HepG2 (cell line): ENCODE data around the gene CLIC4. TPM values are rescaled to one million over a fixed set of nuclear protein-coding genes. Genes with fewer than 3 reads are reported as not detected.

Experiments
- ATF1 ChIP-seq: IDR thresholded peaks from 2 replicates; pipeline ENCODE4 v1.6.1; 2016; ENCODE audit warnings: mild to moderate bottlenecking, control low read depth
- CREB1 ChIP-seq, 2 experiments: fragments of 450-650 bp in 1 of 2; IDR thresholded peaks; 2 replicates each; pipeline ENCODE4 v1.6.1; 2016 to 2017; ENCODE audit warnings: control low read depth in 1 of 2, mild to moderate bottlenecking in 1 of 2, missing compliant biosample characterization in 1 of 2, missing genetic modification characterization in 1 of 2
- DRAP1 ChIP-seq: IDR thresholded peaks from 2 replicates; pipeline ENCODE4 v1.6.1; 2016; ENCODE audit warnings: missing genetic modification reagents, missing compliant biosample characterization
- FOXK1 ChIP-seq: sonication (generic); formaldehyde crosslinking; IDR thresholded peaks from 2 replicates; pipeline ENCODE4 v1.4.0; 2020; ENCODE audit warnings: low read depth, missing genetic modification reagents, borderline replicate concordance
- FOXO1 ChIP-seq: sonication (generic); formaldehyde crosslinking; IDR thresholded peaks from 2 replicates; pipeline ENCODE4 v1.4.0; 2020; ENCODE audit warnings: missing genetic modification reagents
- HOXD1 ChIP-seq: sonication (generic); formaldehyde crosslinking; IDR thresholded peaks from 2 replicates; pipeline ENCODE4 v1.5.0; 2020; ENCODE audit warnings: missing genetic modification reagents
- IRX3 ChIP-seq: sonication (generic); formaldehyde crosslinking; IDR thresholded peaks from 2 replicates; pipeline ENCODE4 v1.8.1; 2023; ENCODE audit warnings: mild to moderate bottlenecking, low read depth, missing genetic modification reagents, borderline replicate concordance
- KDM3A ChIP-seq: IDR thresholded peaks from 2 replicates; pipeline ENCODE4 v1.6.1; 2018; ENCODE audit warnings: low read depth, missing compliant biosample characterization
- MLLT10 ChIP-seq: sonication (generic); formaldehyde crosslinking; IDR thresholded peaks from 2 replicates; pipeline ENCODE4 v1.4.0; 2020; ENCODE audit warnings: missing genetic modification reagents
- MLXIP ChIP-seq: sonication (generic); formaldehyde crosslinking; IDR thresholded peaks from 2 replicates; pipeline ENCODE4 v1.9.0; 2021; ENCODE audit warnings: missing genetic modification reagents, borderline replicate concordance
- NBN ChIP-seq: fragments of 450-650 bp; conservative IDR thresholded peaks from 2 replicates; pipeline ENCODE4 v1.6.1; 2017
- RARA ChIP-seq: IDR thresholded peaks from 2 replicates; pipeline ENCODE4 v1.6.1; 2016; ENCODE audit warnings: missing genetic modification reagents, missing compliant biosample characterization
- REXO4 ChIP-seq: sonication (generic); formaldehyde crosslinking; IDR thresholded peaks from 2 replicates; pipeline ENCODE4 v1.8.0; 2022; ENCODE audit warnings: missing genetic modification reagents, mild to moderate bottlenecking, borderline replicate concordance
- RORA ChIP-seq: sonication (generic); formaldehyde crosslinking; IDR thresholded peaks from 2 replicates; pipeline ENCODE4 v1.5.0; 2020; ENCODE audit warnings: mild to moderate bottlenecking, missing genetic modification reagents, moderate library complexity
- SKI ChIP-seq: fragments of 450-650 bp; IDR thresholded peaks from one replicate; pipeline ENCODE4 v1.6.1; 2018; ENCODE audit warnings: mild to moderate bottlenecking; ENCODE audit not compliant: partially characterized antibody
- SYNCRIP ChIP-seq: fragments of 200-400 bp; formaldehyde crosslinking; IDR thresholded peaks from 2 replicates; pipeline ENCODE4 v1.6.1; 2018; ENCODE audit warnings: mild to moderate bottlenecking, low read depth, low read length; ENCODE audit not compliant: insufficient read depth
- TCF7L2 ChIP-seq: IDR thresholded peaks from 2 replicates; pipeline ENCODE4 v1.6.1; 2011; ENCODE audit warnings: mild to moderate bottlenecking, low read depth, low read length, moderate library complexity
- ZBTB38 ChIP-seq: sonication (generic); formaldehyde crosslinking; IDR thresholded peaks from 2 replicates; pipeline ENCODE4 v1.5.1; 2020; ENCODE audit warnings: mild to moderate bottlenecking, missing genetic modification reagents
- ZBTB42 ChIP-seq: sonication (generic); formaldehyde crosslinking; IDR thresholded peaks from 2 replicates; pipeline ENCODE4 v1.5.0; 2020; ENCODE audit warnings: mild to moderate bottlenecking, missing genetic modification reagents
- ZFP41 ChIP-seq: sonication (generic); formaldehyde crosslinking; IDR thresholded peaks from 2 replicates; pipeline ENCODE4 v1.4.0; 2020; ENCODE audit warnings: mild to moderate bottlenecking, missing genetic modification reagents, borderline replicate concordance
- ZNF180 ChIP-seq: sonication (generic); formaldehyde crosslinking; IDR thresholded peaks from 2 replicates; pipeline ENCODE4 v1.4.0; 2020; ENCODE audit warnings: low read depth, missing genetic modification reagents, borderline replicate concordance
- ZNF235 ChIP-seq: sonication (generic); formaldehyde crosslinking; IDR thresholded peaks from 2 replicates; pipeline ENCODE4 v1.8.1; 2023; ENCODE audit warnings: mild to moderate bottlenecking, missing genetic modification reagents, borderline replicate concordance
- ZNF292 ChIP-seq: sonication (generic); formaldehyde crosslinking; IDR thresholded peaks from 2 replicates; pipeline ENCODE4 v1.8.1; 2022; ENCODE audit warnings: mild to moderate bottlenecking, low read depth, missing genetic modification reagents, borderline replicate concordance
- ZNF350 ChIP-seq: sonication (generic); formaldehyde crosslinking; IDR thresholded peaks from 2 replicates; pipeline ENCODE4 v1.4.0; 2020; ENCODE audit warnings: mild to moderate bottlenecking, low read depth, missing genetic modification reagents, borderline replicate concordance
- ZNF546 ChIP-seq: sonication (generic); formaldehyde crosslinking; conservative IDR thresholded peaks from 2 replicates; pipeline ENCODE4 v1.8.1; 2023; ENCODE audit warnings: mild to moderate bottlenecking, missing genetic modification reagents
- ZNF598 ChIP-seq: sonication (generic); formaldehyde crosslinking; IDR thresholded peaks from 2 replicates; pipeline ENCODE4 v1.5.1; 2020; ENCODE audit warnings: mild to moderate bottlenecking, missing genetic modification reagents, borderline replicate concordance
- ZNF629 ChIP-seq: sonication (generic); formaldehyde crosslinking; conservative IDR thresholded peaks from 2 replicates; pipeline ENCODE4 v1.5.0; 2020; ENCODE audit warnings: missing genetic modification reagents
- ZNF782 ChIP-seq: sonication (generic); formaldehyde crosslinking; IDR thresholded peaks from 2 replicates; pipeline ENCODE4 v1.4.0; 2020; ENCODE audit warnings: missing genetic modification reagents, mild to moderate bottlenecking, borderline replicate concordance
- polyA plus RNA-seq, 8 experiments: library from polyadenylated mRNA; depleted of rRNA in 3 of 8; stranded (reverse) in 7 of 8; unstranded in 1 of 8; fragments of >200 nt; fragmentation: Illumina TruSeq in 4 of 8; extraction: Trizol in 4 of 8; gene quantifications; 2 replicates each; pipeline versions ENCODE4 v1.2.1 to v1.2.3, GENCODE V29; 2011 to 2016; ENCODE audit warnings: low read depth in 4 of 8, missing spikeins in 1 of 8, mixed read lengths in 1 of 8; ENCODE audit not compliant: insufficient read depth in 1 of 8
- total RNA-seq, 5 experiments: library from RNA; depleted of rRNA; stranded (reverse); fragments of >200 nt; fragmentation: Illumina TruSeq; extraction: Trizol; gene quantifications; 2 replicates each; pipeline ENCODE4 v1.2.3, GENCODE V29; 2016; ENCODE audit warnings: low read depth in 1 of 5

The CLIC4 gene
- total and polyA plus RNA-seq, 2 of the 13 experiments (the other 11 are each of a cell fraction or from before 2014, with no cell fraction given), result 23.3 to 77.4 TPM

GRCh38 chr1:24744911-24745710, at the start of gene CLIC4 (continued):
- TF ChIP-seq ZNF782 (CRISPR knock-in tag), result 0 out of 2 replicates have a peak, but pooled peaks have one; percentile 8
- no peak for TF ChIP-seq MLLT10 (CRISPR knock-in tag)
- TF ChIP-seq NBN, result no peak
- no peak for TF ChIP-seq SYNCRIP
- TF ChIP-seq TCF7L2, result no peak
- peak; percentile 16; the same call in 1 of the 2 replicates for TF ChIP-seq RARA (CRISPR knock-in tag)
- TF ChIP-seq CREB1 (IDR thresholded peaks at IDR 0.05), result 0 out of 2 replicates have a peak, but pooled peaks have one; percentile 14
- no peak for TF ChIP-seq CREB1 (CRISPR knock-in tag; IDR thresholded peaks at IDR 0.05)
- TF ChIP-seq ZNF629, result no peak
- no peak for TF ChIP-seq ZNF598
- TF ChIP-seq SKI, result peak; percentile 72
- TF ChIP-seq HOXD1, result no peak
- 0 out of 2 replicates have a peak, but pooled peaks have one; percentile 47 for TF ChIP-seq ZNF235 (CRISPR knock-in tag)
- TF ChIP-seq ZNF292 (CRISPR knock-in tag), result peak; percentile 91
- TF ChIP-seq FOXK1, result peak; percentile 65; the same call in 1 of the 2 replicates
- no peak for TF ChIP-seq RORA (CRISPR knock-in tag)
- TF ChIP-seq ZFP41 (CRISPR knock-in tag), result no peak
- TF ChIP-seq DRAP1 (CRISPR knock-in tag), result peak; percentile 95
- no peak for TF ChIP-seq MLXIP
- TF ChIP-seq KDM3A (CRISPR knock-in tag), result peak; percentile 12; the same call in 1 of the 2 replicates
- no peak for TF ChIP-seq ZNF546 (CRISPR knock-in tag)
- TF ChIP-seq ZNF350 (CRISPR knock-in tag), result peak; percentile 71
- no peak for TF ChIP-seq ZBTB42 (CRISPR knock-in tag)
- TF ChIP-seq FOXO1 (CRISPR knock-in tag), result 0 out of 2 replicates have a peak, but pooled peaks have one; percentile 23
- TF ChIP-seq ZNF180 (CRISPR knock-in tag), result no peak
- TF ChIP-seq IRX3 (CRISPR knock-in tag), result no peak
- TF ChIP-seq ZBTB38 (CRISPR knock-in tag), result peak; percentile 73; the same call in 1 of the 2 replicates
- TF ChIP-seq REXO4 (CRISPR knock-in tag), result 0 out of 2 replicates have a peak, but pooled peaks have one; percentile 21
- no peak for TF ChIP-seq ATF1 (CRISPR knock-in tag)
